ENCODE measurements around the gene SDR42E1.
A peak's percentile ranks its signal among the peaks of the same experiment; 100 is the strongest.

SDR42E1 gene

GRCh38 chr16:82011199-82011641 lies at the start of gene SDR42E1:
SDR42E1 (minus strand) TSS chr16:82011470; CDS start chr16:82000858, 10,612 bp downstream.
- DNase-seq (ENCODE audit: low read depth): peak; percentile 48

GRCh38 chr16:82059983-82060421 lies 48.7 kb upstream of the SDR42E1 start:
- DNase-seq (ENCODE audit: low read depth): no peak

GRCh38 chr16:82059161-82059982 lies 48.1 kb upstream of the SDR42E1 start:
- DNase-seq (ENCODE audit: low read depth): no peak

- no peak for DNase-seq (ENCODE audit: low read depth)
Measured at GRCh38 chr16:82056550-82056896, 45.3 kb upstream of the SDR42E1 start.

- no peak for DNase-seq (ENCODE audit: low read depth)
Measured at GRCh38 chr16:82055728-82056549, 44.7 kb upstream of the SDR42E1 start.

GRCh38 chr16:82055117-82055516 lies 43.8 kb upstream of the SDR42E1 start:
- no peak for DNase-seq (ENCODE audit: low read depth)

GRCh38 chr16:82051656-82052055 lies 40.4 kb upstream of the SDR42E1 start:
- no peak for DNase-seq (ENCODE audit: low read depth)

GRCh38 chr16:82050909-82051357 lies 39.7 kb upstream of the SDR42E1 start:
- no peak for DNase-seq (ENCODE audit: low read depth)

GRCh38 chr16:82050506-82050905 lies 39.2 kb upstream of the SDR42E1 start:
- no peak for DNase-seq (ENCODE audit: low read depth)

GRCh38 chr16:82049484-82049883 lies 38.2 kb upstream of the SDR42E1 start:
- no peak for DNase-seq (ENCODE audit: low read depth)

- DNase-seq (ENCODE audit: low read depth): no peak
Measured at GRCh38 chr16:82047787-82048186, 36.5 kb upstream of the SDR42E1 start.

GRCh38 chr16:82047374-82047773 lies 36.1 kb upstream of the SDR42E1 start:
- no peak for DNase-seq (ENCODE audit: low read depth)

GRCh38 chr16:82046941-82047340 lies 35.7 kb upstream of the SDR42E1 start:
- no peak for DNase-seq (ENCODE audit: low read depth)

GRCh38 chr16:82046541-82046940 lies 35.3 kb upstream of the SDR42E1 start:
- no peak for DNase-seq (ENCODE audit: low read depth)

GRCh38 chr16:82045465-82045864 lies 34.2 kb upstream of the SDR42E1 start:
- DNase-seq (ENCODE audit: low read depth): no peak

GRCh38 chr16:82044585-82044911 lies 33.3 kb upstream of the SDR42E1 start:
- DNase-seq (ENCODE audit: low read depth): no peak

GRCh38 chr16:82043680-82044584 lies 32.7 kb upstream of the SDR42E1 start:
- DNase-seq (ENCODE audit: low read depth): no peak

- no peak for DNase-seq (ENCODE audit: low read depth)
Measured at GRCh38 chr16:82042846-82043245, 31.6 kb upstream of the SDR42E1 start.

GRCh38 chr16:82042144-82042543 lies 30.9 kb upstream of the SDR42E1 start:
- no peak for DNase-seq (ENCODE audit: low read depth)

- no peak for DNase-seq (ENCODE audit: low read depth)
Measured at GRCh38 chr16:82041542-82041941, 30.3 kb upstream of the SDR42E1 start.

GRCh38 chr16:82040296-82040695 lies 29.0 kb upstream of the SDR42E1 start:
- DNase-seq (ENCODE audit: low read depth): no peak

GRCh38 chr16:82037666-82038065 lies 26.4 kb upstream of the SDR42E1 start:
- DNase-seq (ENCODE audit: low read depth): no peak
